H1 (cell line): ENCODE results near the gene PEAK1. TPM values are rescaled to one million over a fixed set of nuclear protein-coding genes. Genes with fewer than 3 reads are reported as not detected.

Experiments
- CTCF ChIA-PET: fragments of 300-600 bp; sonication (Branson Sonifier 250); formaldehyde crosslinking; loops from one replicate; lab custom pipeline; 2021; ENCODE audit not compliant: partially characterized antibody; lab: Charles Lee
- POLR2A ChIA-PET: fragments of 300-600 bp; sonication (Branson Sonifier 250); formaldehyde crosslinking; loops from one replicate; lab custom pipeline; 2021; ENCODE audit warnings: inconsistent platforms; ENCODE audit not compliant: partially characterized antibody; lab: Charles Lee
- DNase-seq, 2 experiments: peaks; one replicate each; pipeline versions ENCODE4 v3.0.0 to v3.0.0-alpha.2; 2010 to 2022; ENCODE audit warnings: low spot score in 2 of 2, low read depth in 1 of 2, mixed read lengths in 1 of 2
- FAIRE-seq: peaks from 2 replicates; lab custom pipeline; 2011; peaks lifted over from hg19 to GRCh38; lab: Jason Lieb, UNC
- H2AFZ ChIP-seq: 2 replicates; pipeline ENCODE4 v1.8.1; 2012; ENCODE audit warnings: low read length, inconsistent platforms
- H2AK5ac ChIP-seq: 2 replicates; pipeline ENCODE4 v1.6.1; 2013; ENCODE audit warnings: low read depth, low read length
- H2BK120ac ChIP-seq: replicated peaks from 2 replicates; pipeline ENCODE3; 2013; ENCODE audit warnings: low read depth, low read length, inconsistent platforms
- H2BK12ac ChIP-seq: 2 replicates; pipeline ENCODE4 v1.6.1; 2013; ENCODE audit warnings: low read depth, low read length
- H2BK15ac ChIP-seq: 2 replicates; pipeline ENCODE4 v1.6.1; 2013; ENCODE audit warnings: low read length
- H2BK20ac ChIP-seq: 2 replicates; pipeline ENCODE4 v1.6.1; 2013; ENCODE audit warnings: low read length
- H2BK5ac ChIP-seq: 2 replicates; pipeline ENCODE4 v1.6.1; 2013; ENCODE audit warnings: low read depth, low read length
- H3K14ac ChIP-seq: 2 replicates; pipeline ENCODE4 v1.6.1; 2013; ENCODE audit warnings: inconsistent platforms; ENCODE audit not compliant: insufficient read length
- H3K18ac ChIP-seq: 2 replicates; pipeline ENCODE4 v1.6.1; 2013; ENCODE audit warnings: low read length; ENCODE audit errors: extremely low read depth
- H3K23ac ChIP-seq: 2 replicates; pipeline ENCODE4 v1.6.1; 2013; ENCODE audit warnings: inconsistent platforms; ENCODE audit not compliant: insufficient read length
- H3K23me2 ChIP-seq: 2 replicates; pipeline ENCODE4 v1.6.1; 2013; ENCODE audit warnings: low read depth, low read length
- H3K27ac ChIP-seq: 2 replicates; pipeline ENCODE4 v1.6.1; 2011; ENCODE audit warnings: low read depth, low read length, inconsistent platforms
- H3K27me3 ChIP-seq, 4 experiments: replicated peaks in 1 of 4; 1 replicate in 1 of 4; 2 replicates in 3 of 4; pipeline versions ENCODE4 v1.6.1 to v1.8.1; 2011 to 2013; ENCODE audit warnings: low read length in 3 of 4, mild to moderate bottlenecking in 3 of 4, inconsistent platforms in 2 of 4, mixed read lengths in 2 of 4, moderate library complexity in 1 of 4; ENCODE audit not compliant: control insufficient read depth in 3 of 4, insufficient read depth in 3 of 4; ENCODE audit errors: extremely low read depth in 1 of 4
- H3K36me3 ChIP-seq, 4 experiments: 2 replicates each; pipeline versions ENCODE4 v1.6.1 to v1.8.1; 2011 to 2013; ENCODE audit warnings: mild to moderate bottlenecking in 4 of 4, low read length in 3 of 4, moderate library complexity in 2 of 4, control low read depth in 1 of 4, inconsistent platforms in 1 of 4; ENCODE audit not compliant: insufficient read depth in 4 of 4, control insufficient read depth in 2 of 4
- H3K4ac ChIP-seq: replicated peaks from 2 replicates; pipeline ENCODE3; 2013; ENCODE audit warnings: low read length, low read depth, mixed read lengths, inconsistent platforms; ENCODE audit not compliant: insufficient read length
- H3K4me1 ChIP-seq, 4 experiments: replicated peaks in 1 of 4; 1 replicate in 1 of 4; 2 replicates in 3 of 4; pipeline versions ENCODE4 v1.6.1 to v1.8.1; 2011 to 2013; ENCODE audit warnings: low read length in 3 of 4, inconsistent platforms in 2 of 4, mixed read lengths in 1 of 4; ENCODE audit not compliant: insufficient read depth in 4 of 4, control insufficient read depth in 3 of 4
- H3K4me2 ChIP-seq, 2 experiments: 2 replicates each; pipeline versions ENCODE4 v1.6.1 to v1.8.1; 2011 to 2013; ENCODE audit warnings: low read depth in 2 of 2, low read length in 2 of 2, control low read depth in 1 of 2, inconsistent platforms in 1 of 2, mild to moderate bottlenecking in 1 of 2; ENCODE audit not compliant: insufficient read depth in 1 of 2
- H3K4me3 ChIP-seq, 4 experiments: fragments of 200-600, 300-600 bp in 1 of 4; sonication (generic), shearing (Covaris generic), sonication (Bioruptor Twin) in 1 of 4; 2 replicates each; pipeline versions ENCODE4 v1.5.1 to v1.8.1; 2011 to 2016; ENCODE audit warnings: low read length in 4 of 4, low read depth in 3 of 4, control low read depth in 2 of 4, inconsistent platforms in 2 of 4, mild to moderate bottlenecking in 2 of 4, mixed read lengths in 1 of 4, moderate library complexity in 1 of 4; ENCODE audit not compliant: insufficient read depth in 2 of 4; ENCODE audit errors: extremely low read depth in 1 of 4
- H3K56ac ChIP-seq: replicated peaks from 2 replicates; pipeline ENCODE3; 2013; ENCODE audit warnings: low read depth, mild to moderate bottlenecking, mixed read lengths, low read length, inconsistent platforms; ENCODE audit not compliant: insufficient read length
- H3K79me1 ChIP-seq: 2 replicates; pipeline ENCODE4 v1.6.1; 2013; ENCODE audit warnings: low read depth, low read length, control low read depth
- H3K79me2 ChIP-seq, 2 experiments: 2 replicates each; pipeline versions ENCODE4 v1.6.1 to v1.8.1; 2012 to 2013; ENCODE audit warnings: low read length in 2 of 2, mild to moderate bottlenecking in 2 of 2, inconsistent platforms in 1 of 2; ENCODE audit not compliant: insufficient read depth in 2 of 2, control insufficient read depth in 1 of 2
- H3K9ac ChIP-seq, 4 experiments: replicated peaks in 1 of 4; 1 replicate in 1 of 4; 2 replicates in 3 of 4; pipeline versions ENCODE4 v1.6.1 to v1.8.1; 2011 to 2013; ENCODE audit warnings: low read depth in 3 of 4, low read length in 3 of 4, control low read depth in 2 of 4, mild to moderate bottlenecking in 2 of 4, moderate library complexity in 2 of 4, inconsistent platforms in 1 of 4; ENCODE audit errors: extremely low read depth in 1 of 4
- H3K9me3 ChIP-seq, 2 experiments: 2 replicates each; pipeline versions ENCODE4 v1.6.1 to v1.8.1; 2012 to 2013; ENCODE audit warnings: mild to moderate bottlenecking in 2 of 2, moderate library complexity in 2 of 2, control low read depth in 1 of 2, inconsistent platforms in 1 of 2, low read depth in 1 of 2, low read length in 1 of 2, mixed read lengths in 1 of 2; ENCODE audit not compliant: insufficient read depth in 2 of 2
- H4K20me1 ChIP-seq, 2 experiments: replicated peaks in 1 of 2; 2 replicates each; pipeline versions ENCODE3 to v1.8.1; 2011 to 2013; ENCODE audit warnings: inconsistent platforms in 2 of 2, low read length in 2 of 2, mild to moderate bottlenecking in 1 of 2; ENCODE audit not compliant: insufficient read depth in 2 of 2, control insufficient read depth in 1 of 2
- H4K5ac ChIP-seq: 2 replicates; pipeline ENCODE4 v1.6.1; 2013; ENCODE audit warnings: low read length, low read depth, mixed read lengths, inconsistent platforms; ENCODE audit not compliant: insufficient read length
- H4K8ac ChIP-seq: 2 replicates; pipeline ENCODE4 v1.8.0; 2013; ENCODE audit warnings: mild to moderate bottlenecking, moderate library complexity, low read length, inconsistent platforms; ENCODE audit not compliant: insufficient read depth; ENCODE audit errors: extremely low read depth
- H4K91ac ChIP-seq: replicated peaks from 2 replicates; pipeline ENCODE3; 2013; ENCODE audit warnings: low read length, mixed read lengths, inconsistent platforms; ENCODE audit not compliant: insufficient read length
- ATF3 ChIP-seq: IDR thresholded peaks from 2 replicates; pipeline ENCODE4 v1.6.1; 2011; ENCODE audit warnings: low read depth, mild to moderate bottlenecking, low read length; ENCODE audit not compliant: insufficient read depth
- CEBPB ChIP-seq: IDR thresholded peaks from 2 replicates; pipeline ENCODE4 v1.6.1; 2012; ENCODE audit warnings: low read depth, low read length
- CTCF ChIP-seq, 3 experiments: IDR thresholded peaks; 1 replicate in 2 of 3; 2 replicates in 1 of 3; pipeline versions ENCODE4 v1.5.1 to v1.6.1; 2011; ENCODE audit warnings: low read length in 3 of 3, mild to moderate bottlenecking in 3 of 3, inconsistent platforms in 2 of 3, low read depth in 1 of 3, moderate library complexity in 1 of 3; ENCODE audit not compliant: insufficient read depth in 1 of 3; ENCODE audit errors: control extremely low read depth in 1 of 3
- EP300 ChIP-seq, 2 experiments: IDR thresholded peaks; 1 replicate in 1 of 2; 2 replicates in 1 of 2; pipeline ENCODE4 v1.6.1; 2011 to 2012; ENCODE audit warnings: low read depth in 2 of 2, low read length in 2 of 2, mild to moderate bottlenecking in 2 of 2, borderline replicate concordance in 1 of 2, inconsistent platforms in 1 of 2, moderate library complexity in 1 of 2
- FOSL1 ChIP-seq: IDR thresholded peaks from 2 replicates; pipeline ENCODE4 v1.6.1; 2011; ENCODE audit warnings: mild to moderate bottlenecking, low read depth, low read length, moderate library complexity; ENCODE audit not compliant: insufficient read depth
- GABPA ChIP-seq: IDR thresholded peaks from 2 replicates; pipeline ENCODE4 v1.6.1; 2011; ENCODE audit warnings: mild to moderate bottlenecking, low read length, moderate library complexity, borderline replicate concordance; ENCODE audit not compliant: insufficient read depth
- NRF1 ChIP-seq: IDR thresholded peaks from 2 replicates; pipeline ENCODE4 v1.6.1; 2011; ENCODE audit warnings: mild to moderate bottlenecking, low read depth, low read length, improper control_type of control experiment
- POLR2A ChIP-seq, 2 experiments: IDR thresholded peaks; 1 replicate in 1 of 2; 2 replicates in 1 of 2; pipeline ENCODE4 v1.6.1; 2011; ENCODE audit warnings: low read depth in 2 of 2, low read length in 2 of 2, mild to moderate bottlenecking in 2 of 2; ENCODE audit errors: control extremely low read depth in 1 of 2
- WGBS, 2 experiments: shearing (Covaris generic) in 1 of 2; methylation state at CpG; one replicate each; pipeline versions ENCODE4 v1.1.6 to v1.1.7; 2013 to 2015; ENCODE audit warnings: low lambda C conversion rate in 2 of 2, mixed read lengths in 2 of 2, inconsistent platforms in 1 of 2, low coverage in 1 of 2, missing lambda C conversion rate in 1 of 2; ENCODE audit not compliant: insufficient replicate concordance in 2 of 2, insufficient coverage in 1 of 2, insufficient read length in 1 of 2; ENCODE audit errors: extremely low coverage in 1 of 2, missing lambda C conversion rate in 1 of 2; 5-methylcytosine and 5-hydroxymethylcytosine counted together
- polyA plus RNA-seq, 7 experiments: library from polyadenylated mRNA; depleted of rRNA in 3 of 7; stranded (reverse) in 5 of 7; unstranded in 2 of 7; fragments of >200 nt in 5 of 7; fragments of 200-250 nt in 2 of 7; gene quantifications; 1 replicate in 5 of 7; 2 replicates in 1 of 7; 4 replicates in 1 of 7; pipeline versions ENCODE4 v1.2.1 to v1.2.3, GENCODE V29; 2011 to 2013; ENCODE audit warnings: missing spikeins in 2 of 7, mixed read lengths in 2 of 7
- total RNA-seq: library from RNA; stranded (reverse); fragmentation: NEBNext Ultra II Directional; extraction: Animal tissue kit (Norgen Biotek cat#: 25700); gene quantifications from 2 replicates; pipeline ENCODE4 v1.2.1, GENCODE V29; 2021

Gene PEAK1
- total and polyA plus RNA-seq, 2 of the 8 experiments (the other 6 are each of a cell fraction or from before 2014, with no cell fraction given), result 8.8 to 44.8 TPM

GRCh38 chr15:77053709-77054108, 366.2 kb downstream of the PEAK1 start:
- H2AFZ ChIP-seq, result no peak overlapping the region
- no peak overlapping the region for H3K9ac ChIP-seq
- H4K5ac ChIP-seq, result no peak overlapping the region
- H3K79me1 ChIP-seq, result no peaks in the 10 kb centered on the region
- H3K14ac ChIP-seq, result no peak overlapping the region
- no peak overlapping the region for H3K56ac ChIP-seq
- H2BK120ac ChIP-seq, result no peak overlapping the region
- peaks cover 0 to 15% (median 7%) of the 10 kb centered on the region in 4 experiments; a peak in 6 of 8 replicates for H3K36me3 ChIP-seq
- no peaks in the 10 kb centered on the region for H3K9me3 ChIP-seq
- H3K79me2 ChIP-seq, result peaks cover 0 to 26% of the 10 kb centered on the region in 2 experiments; a peak in 2 of 4 replicates
- H2BK15ac ChIP-seq, result no peak overlapping the region
- no peaks in the 10 kb centered on the region for H3K27me3 ChIP-seq
- ChIA-PET POLR2A (interaction anchor here (0.7 kb wide), 1 partner anchor 412 kb away, joined by 3 read pairs; no protein-coding TSS in a partner anchor), CTCF (no interaction called here)
- H4K20me1 ChIP-seq, result peaks cover 5 to 9% of the 10 kb centered on the region in 2 experiments
- no peak overlapping the region for H2BK20ac ChIP-seq
- H3K4ac ChIP-seq, result no peak overlapping the region
- no peak overlapping the region for H3K18ac ChIP-seq
- peaks cover 0 to 5% (median 2%) of the 10 kb centered on the region in 4 experiments; a peak in 3 of 7 replicates for H3K4me1 ChIP-seq
- no peak overlapping the region for H3K4me2 ChIP-seq
- no peak for FAIRE-seq
- no peak overlapping the region for H3K23ac ChIP-seq
- no peaks in the 10 kb centered on the region for H3K23me2 ChIP-seq
- H4K91ac ChIP-seq, result no peak overlapping the region
- no peak overlapping the region for H2AK5ac ChIP-seq
- 90% methylated on average over 2 of the region's 2 CpGs; no CpG with 5 or more reads in 1 of the 2 experiments for WGBS, 2 experiments
- no peak for DNase-seq
- no peak overlapping the region for H3K4me3 ChIP-seq
- no peak overlapping the region for H2BK5ac ChIP-seq
- no peak overlapping the region for H3K27ac ChIP-seq
- no peak overlapping the region for H2BK12ac ChIP-seq
- no peak overlapping the region for H4K8ac ChIP-seq
- TF ChIP-seq FOSL1 (no peak), CEBPB (peak; percentile 86), GABPA (no peak), EP300 (IDR thresholded peaks at IDR 0.05; ENCODE audit: borderline replicate concordance in 1 of 2, low read depth in 2 of 2, low read length in 2 of 2) (no peak), ATF3 (0 out of 2 replicates have a peak, but pooled peaks have one; percentile 9), NRF1 (no peak), CTCF (IDR thresholded peaks at IDR 0.05; ENCODE audit: control extremely low read depth in 1 of 3, insufficient read depth in 1 of 3, low read depth in 1 of 3, low read length in 3 of 3) (no peak), POLR2A (IDR thresholded peaks at IDR 0.05; ENCODE audit: control extremely low read depth in 1 of 2, low read depth in 2 of 2, low read length in 2 of 2) (no peak)
